OCI-LY7 (cell line): ENCODE results near the gene MTNR1A.

Experiments used
- EZH2phosphoT487 ChIP-seq: fragments of 200-600 bp; sonication (generic); IDR thresholded peaks from 2 replicates; pipeline ENCODE4 v1.6.1; 2018; ENCODE audit warnings: low read depth, borderline replicate concordance, mild to moderate bottlenecking, mixed run types, antibody characterized with exemption, low read length, moderate library complexity, mixed read lengths
- TF ChIP-seq, protein P1 (sequence below): fragments of 200-600 bp; sonication (generic); conservative IDR thresholded peaks from 2 replicates; pipeline ENCODE4 v1.5.1; 2014; ENCODE audit warnings: mild to moderate bottlenecking, antibody characterized with exemption, low read length, moderate library complexity, mixed read lengths

- TF ChIP-seq, protein P1, sequence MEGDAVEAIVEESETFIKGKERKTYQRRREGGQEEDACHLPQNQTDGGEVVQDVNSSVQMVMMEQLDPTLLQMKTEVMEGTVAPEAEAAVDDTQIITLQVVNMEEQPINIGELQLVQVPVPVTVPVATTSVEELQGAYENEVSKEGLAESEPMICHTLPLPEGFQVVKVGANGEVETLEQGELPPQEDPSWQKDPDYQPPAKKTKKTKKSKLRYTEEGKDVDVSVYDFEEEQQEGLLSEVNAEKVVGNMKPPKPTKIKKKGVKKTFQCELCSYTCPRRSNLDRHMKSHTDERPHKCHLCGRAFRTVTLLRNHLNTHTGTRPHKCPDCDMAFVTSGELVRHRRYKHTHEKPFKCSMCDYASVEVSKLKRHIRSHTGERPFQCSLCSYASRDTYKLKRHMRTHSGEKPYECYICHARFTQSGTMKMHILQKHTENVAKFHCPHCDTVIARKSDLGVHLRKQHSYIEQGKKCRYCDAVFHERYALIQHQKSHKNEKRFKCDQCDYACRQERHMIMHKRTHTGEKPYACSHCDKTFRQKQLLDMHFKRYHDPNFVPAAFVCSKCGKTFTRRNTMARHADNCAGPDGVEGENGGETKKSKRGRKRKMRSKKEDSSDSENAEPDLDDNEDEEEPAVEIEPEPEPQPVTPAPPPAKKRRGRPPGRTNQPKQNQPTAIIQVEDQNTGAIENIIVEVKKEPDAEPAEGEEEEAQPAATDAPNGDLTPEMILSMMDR, result no peak
- TF ChIP-seq EZH2phosphoT487, result no peak
Measured at GRCh38 chr4:186500721-186501304, 54.6 kb downstream of the MTNR1A start.
